IMR-90 (cell line): ENCODE measurements around the gene EVPL.

Experiments used
- CEBPB ChIP-seq: IDR thresholded peaks from 2 replicates; pipeline ENCODE4 v1.6.1; 2012; ENCODE audit warnings: low read depth, low read length, improper control_type of control experiment
- FOS ChIP-seq: fragments of 150-350 bp; IDR thresholded peaks from 2 replicates; pipeline ENCODE4 v1.6.1; 2016; ENCODE audit warnings: low read depth, low read length
- MAFK ChIP-seq: IDR thresholded peaks from 2 replicates; pipeline ENCODE4 v1.6.1; 2012; ENCODE audit warnings: low read depth, low read length, improper control_type of control experiment
- NFE2L2 ChIP-seq: fragments of 150-350 bp; IDR thresholded peaks from 2 replicates; pipeline ENCODE4 v1.6.1; 2016; ENCODE audit warnings: low read depth, mild to moderate bottlenecking, low read length
- POLR2A ChIP-seq: IDR thresholded peaks from 2 replicates; pipeline ENCODE4 v1.6.1; 2012; ENCODE audit warnings: mild to moderate bottlenecking, low read depth, low read length
- RAD21 ChIP-seq: IDR thresholded peaks from 2 replicates; pipeline ENCODE4 v1.6.1; 2012; ENCODE audit warnings: low read length, improper control_type of control experiment
- RFX5 ChIP-seq: IDR thresholded peaks from 2 replicates; pipeline ENCODE4 v1.8.0; 2012; ENCODE audit warnings: low read depth, mild to moderate bottlenecking, low read length, moderate library complexity
- TF ChIP-seq, protein P1 (sequence below): conservative IDR thresholded peaks from 2 replicates; pipeline ENCODE4 v1.5.1; 2012; ENCODE audit warnings: mild to moderate bottlenecking, low read depth, low read length, improper control_type of control experiment
- TF ChIP-seq, protein P2 (sequence below): fragments of 150-350 bp; IDR thresholded peaks from 2 replicates; pipeline ENCODE4 v1.6.1; 2016; ENCODE audit warnings: low read depth, mild to moderate bottlenecking, low read length, moderate library complexity, borderline replicate concordance
- TF ChIP-seq, protein P3 (sequence below): fragments of 150-350 bp; IDR thresholded peaks from 2 replicates; pipeline ENCODE4 v1.6.1; 2017; ENCODE audit warnings: mild to moderate bottlenecking, antibody characterized with exemption, low read length, low read depth

DNA sequence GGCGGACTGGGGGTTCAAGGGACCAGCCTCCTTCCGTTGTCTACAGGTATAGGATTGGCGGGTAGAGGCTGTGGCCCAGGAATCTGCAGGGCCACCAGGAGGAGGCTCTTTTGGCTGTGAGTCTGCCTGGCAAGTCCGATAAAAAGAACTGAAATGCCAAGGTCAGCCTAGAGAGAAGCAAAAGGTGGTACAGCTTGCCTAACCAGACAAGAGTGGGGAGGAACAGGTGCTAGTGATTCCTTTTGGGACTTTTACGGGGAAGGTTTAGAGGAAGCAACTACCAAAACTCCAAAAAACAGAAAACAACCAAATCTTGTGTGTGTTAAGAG, 5.6 kb upstream of the EVPL start:
- TF ChIP-seq POLR2A (no peak), RFX5 (no peak), FOS (no peak), MAFK (no peak), RAD21 (no peak), NFE2L2 (no peak), CEBPB (no peak)
- TF ChIP-seq, protein P1, sequence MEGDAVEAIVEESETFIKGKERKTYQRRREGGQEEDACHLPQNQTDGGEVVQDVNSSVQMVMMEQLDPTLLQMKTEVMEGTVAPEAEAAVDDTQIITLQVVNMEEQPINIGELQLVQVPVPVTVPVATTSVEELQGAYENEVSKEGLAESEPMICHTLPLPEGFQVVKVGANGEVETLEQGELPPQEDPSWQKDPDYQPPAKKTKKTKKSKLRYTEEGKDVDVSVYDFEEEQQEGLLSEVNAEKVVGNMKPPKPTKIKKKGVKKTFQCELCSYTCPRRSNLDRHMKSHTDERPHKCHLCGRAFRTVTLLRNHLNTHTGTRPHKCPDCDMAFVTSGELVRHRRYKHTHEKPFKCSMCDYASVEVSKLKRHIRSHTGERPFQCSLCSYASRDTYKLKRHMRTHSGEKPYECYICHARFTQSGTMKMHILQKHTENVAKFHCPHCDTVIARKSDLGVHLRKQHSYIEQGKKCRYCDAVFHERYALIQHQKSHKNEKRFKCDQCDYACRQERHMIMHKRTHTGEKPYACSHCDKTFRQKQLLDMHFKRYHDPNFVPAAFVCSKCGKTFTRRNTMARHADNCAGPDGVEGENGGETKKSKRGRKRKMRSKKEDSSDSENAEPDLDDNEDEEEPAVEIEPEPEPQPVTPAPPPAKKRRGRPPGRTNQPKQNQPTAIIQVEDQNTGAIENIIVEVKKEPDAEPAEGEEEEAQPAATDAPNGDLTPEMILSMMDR: no peak
- TF ChIP-seq, protein P2, sequence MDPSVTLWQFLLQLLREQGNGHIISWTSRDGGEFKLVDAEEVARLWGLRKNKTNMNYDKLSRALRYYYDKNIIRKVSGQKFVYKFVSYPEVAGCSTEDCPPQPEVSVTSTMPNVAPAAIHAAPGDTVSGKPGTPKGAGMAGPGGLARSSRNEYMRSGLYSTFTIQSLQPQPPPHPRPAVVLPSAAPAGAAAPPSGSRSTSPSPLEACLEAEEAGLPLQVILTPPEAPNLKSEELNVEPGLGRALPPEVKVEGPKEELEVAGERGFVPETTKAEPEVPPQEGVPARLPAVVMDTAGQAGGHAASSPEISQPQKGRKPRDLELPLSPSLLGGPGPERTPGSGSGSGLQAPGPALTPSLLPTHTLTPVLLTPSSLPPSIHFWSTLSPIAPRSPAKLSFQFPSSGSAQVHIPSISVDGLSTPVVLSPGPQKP: no peak
- TF ChIP-seq, protein P3, sequence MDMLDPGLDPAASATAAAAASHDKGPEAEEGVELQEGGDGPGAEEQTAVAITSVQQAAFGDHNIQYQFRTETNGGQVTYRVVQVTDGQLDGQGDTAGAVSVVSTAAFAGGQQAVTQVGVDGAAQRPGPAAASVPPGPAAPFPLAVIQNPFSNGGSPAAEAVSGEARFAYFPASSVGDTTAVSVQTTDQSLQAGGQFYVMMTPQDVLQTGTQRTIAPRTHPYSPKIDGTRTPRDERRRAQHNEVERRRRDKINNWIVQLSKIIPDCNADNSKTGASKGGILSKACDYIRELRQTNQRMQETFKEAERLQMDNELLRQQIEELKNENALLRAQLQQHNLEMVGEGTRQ: no peak
